CD4-positive, alpha-beta T cell treated with Interleukin-6 for 4 hours (primary cell): Measurements from ENCODE around the gene DDX5.
A peak's percentile ranks its signal among the peaks of the same experiment; 100 is the strongest.
"Not testable (repeated sequence)": the region's sequence is repeated elsewhere in the genome, so short reads cannot be mapped to it uniquely, and the experiment has no call there.

Experiments used
- DNase-seq: peaks from one replicate; pipeline ENCODE4 v3.0.0-alpha.2; 2020; ENCODE audit warnings: mixed read lengths

DDX5 gene

GRCh38 chr17:64506576-64507412 is 705 bp upstream of the DDX5 start, which contains the start of gene CEP95:
CEP95 (plus strand) TSS chr17:64506977; CDS start chr17:64507098, 121 bp downstream.
- peak; percentile 97 for DNase-seq

- peak; percentile 91 for DNase-seq
Measured at GRCh38 chr17:64505340-64506200, 519 bp downstream of the DDX5 start.

- DNase-seq, result no peak
Measured at GRCh38 chr17:64504769-64505339, 1.2 kb downstream of the DDX5 start.

- no peak for DNase-seq
Measured at GRCh38 chr17:64503821-64504768, 2.0 kb downstream of the DDX5 start.

- DNase-seq, result no peak
Measured at GRCh38 chr17:64503341-64503740, 2.7 kb downstream of the DDX5 start.

- no peak for DNase-seq
Measured at GRCh38 chr17:64502809-64503208, 3.3 kb downstream of the DDX5 start.

GRCh38 chr17:64502021-64502420 is 4.1 kb downstream of the DDX5 start:
- no peak for DNase-seq

- no peak for DNase-seq
Measured at GRCh38 chr17:64500862-64501765, 5.0 kb downstream of the DDX5 start.

- no peak for DNase-seq
Measured at GRCh38 chr17:64500487-64500859, 5.6 kb downstream of the DDX5 start.

- no peak for DNase-seq
Measured at GRCh38 chr17:64499805-64500486, 6.1 kb downstream of the DDX5 start.

GRCh38 chr17:64498308-64499203 is 7.5 kb downstream of the DDX5 start:
- no peak for DNase-seq

- no peak for DNase-seq
Measured at GRCh38 chr17:64497565-64498035, 8.5 kb downstream of the DDX5 start.

- DNase-seq, result peak; percentile 97
Measured at GRCh38 chr17:64496786-64497564, 9.1 kb downstream of the DDX5 start, which contains the start of gene POLG2. POLG2 (minus strand) TSS chr17:64497054; CDS start chr17:64496968, 86 bp downstream.

- no peak for DNase-seq
Measured at GRCh38 chr17:64496348-64496785, 9.7 kb downstream of the DDX5 start.

- not testable (repeated sequence) for DNase-seq
Measured at GRCh38 chr17:64495300-64495699, 10.8 kb downstream of the DDX5 start.

- no peak for DNase-seq
Measured at GRCh38 chr17:64494121-64494520, 12.0 kb downstream of the DDX5 start.

GRCh38 chr17:64492481-64493109 is 13.5 kb downstream of the DDX5 start:
- DNase-seq, result peak; percentile 41

- no peak for DNase-seq
Measured at GRCh38 chr17:64491994-64492393, 14.1 kb downstream of the DDX5 start.
